ENCODE data around the gene LDLRAD2.
"Not testable (repeated sequence)": the region's sequence is repeated elsewhere in the genome, so short reads cannot be mapped to it uniquely, and the experiment has no call there.

DNA sequence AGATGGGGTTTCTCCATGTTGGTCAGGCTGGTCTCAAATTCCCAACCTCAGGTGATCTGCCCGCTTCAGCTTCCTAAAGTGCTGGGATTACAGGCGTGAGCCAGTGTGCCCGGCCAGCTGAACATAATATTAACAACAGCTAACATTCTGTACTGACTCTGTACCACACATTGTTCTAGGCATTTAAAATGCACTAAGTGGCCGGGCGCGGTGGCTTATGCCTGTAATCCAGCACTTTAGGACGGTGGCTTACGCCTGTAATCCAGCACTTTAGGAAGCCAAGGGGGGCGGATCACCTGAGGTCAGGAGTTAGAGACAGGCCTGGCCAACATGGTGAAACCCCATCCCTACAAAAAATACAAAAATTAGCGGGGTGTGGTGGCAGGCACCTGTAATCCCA is 14.6 kb downstream of the LDLRAD2 start:
- not testable (repeated sequence) for TF ChIP-seq CREB1 (IDR thresholded peaks at IDR 0.05); YY1 (IDR thresholded peaks at IDR 0.05; ENCODE audit: low read depth, low read length); GABPA (IDR thresholded peaks at IDR 0.05; ENCODE audit: borderline replicate concordance, insufficient read depth, low read length); EP300 (IDR thresholded peaks at IDR 0.05; ENCODE audit: borderline replicate concordance in 1 of 2, low read depth in 2 of 2, low read length in 2 of 2)

All from H1 (cell line).